ENCODE measurements around the gene BST1. TPM values are rescaled to one million over a fixed set of nuclear protein-coding genes. Genes with fewer than 3 reads are reported as not detected.

The BST1 gene
- polyA plus RNA-seq, 1 donor (not counting 4 experiments of a cell fraction or from before 2014, with no cell fraction given) = 1.2 TPM

- Histone ChIP-seq H3K27ac (ENCODE audit: control insufficient read depth, insufficient read depth, low read length) (no peak overlapping the region), H3K4me2 (ENCODE audit: control insufficient read depth, extremely low read depth, insufficient read depth, low read depth, low read length) (no peak overlapping the region)
Measured at GRCh38 chr4:15755321-15756155, 52.7 kb downstream of the BST1 start.

GRCh38 chr4:15756361-15756861, 53.5 kb downstream of the BST1 start:
- H3K9ac ChIP-seq (ENCODE audit: control insufficient read depth, extremely low read depth, insufficient read depth, low read length) = no peak overlapping the region
- no peaks in the 10 kb centered on the region for H3K79me2 ChIP-seq (ENCODE audit: control insufficient read depth, insufficient read depth, low read length)
- no peaks in the 10 kb centered on the region for H3K36me3 ChIP-seq (ENCODE audit: control insufficient read depth in 2 of 2, extremely low read depth in 1 of 2, insufficient read depth in 2 of 2, low read length in 2 of 2)
- no peaks in the 10 kb centered on the region for H3K9me1 ChIP-seq (ENCODE audit: control insufficient read depth, extremely low read depth, insufficient read depth, low read length)
- no peak overlapping the region for H3K27ac ChIP-seq (ENCODE audit: control insufficient read depth, insufficient read depth, low read length)
- FAIRE-seq (peak; percentile 58), DNase-seq (ENCODE audit: low read depth, low spot score) (peak; percentile 50)
- H2AFZ ChIP-seq (ENCODE audit: control insufficient read depth, low read length) = no peak overlapping the region
- H3K27me3 ChIP-seq (ENCODE audit: control insufficient read depth, extremely low read depth, insufficient read depth, low read length) = no peaks in the 10 kb centered on the region
- H3K4me2 ChIP-seq (ENCODE audit: control insufficient read depth, extremely low read depth, insufficient read depth, low read depth, low read length) = peak overlapping the region; percentile 17
- TF ChIP-seq EZH2 (IDR thresholded peaks at IDR 0.05; ENCODE audit: low read length) (no peak), CTCF (optimal IDR thresholded peaks at IDR 0.05 in 1 of 3, IDR thresholded peaks at IDR 0.05 in 1 of 3, conservative IDR thresholded peaks at IDR 0.05 in 1 of 3; ENCODE audit: extremely low read depth in 1 of 3, insufficient read depth in 2 of 3, low read length in 3 of 3) (peak; percentile 44 to 60 (median 54))
- H4K20me1 ChIP-seq (ENCODE audit: control insufficient read depth, extremely low read depth, insufficient read depth, low read length) = no peaks in the 10 kb centered on the region
- H3K9me3 ChIP-seq (ENCODE audit: control insufficient read depth, low read depth, low read length) = no peaks in the 10 kb centered on the region
- peaks cover 7% of the 10 kb centered on the region for H3K4me1 ChIP-seq (ENCODE audit: control insufficient read depth, extremely low read depth, insufficient read depth, low read length)
- dilution Hi-C loops (cut with MboI; ENCODE audit: extremely low pct_ligation_motif_present, low sequenced_read_pairs) = no loop called here
- no peak overlapping the region for H3K4me3 ChIP-seq (ENCODE audit: control insufficient read depth in 2 of 3, extremely low read depth in 1 of 3, insufficient read depth in 2 of 3, low read depth in 1 of 3, low read length in 3 of 3)

More at GRCh38 chr4:15755321-15756155, 52.7 kb downstream of the BST1 start:
- no peak overlapping the region for H3K4me3 ChIP-seq (ENCODE audit: control insufficient read depth in 2 of 3, extremely low read depth in 1 of 3, insufficient read depth in 2 of 3, low read depth in 1 of 3, low read length in 3 of 3)
- DNase-seq (ENCODE audit: low read depth, low spot score) = no peak
- no peaks in the 10 kb centered on the region for H4K20me1 ChIP-seq (ENCODE audit: control insufficient read depth, extremely low read depth, insufficient read depth, low read length)
- FAIRE-seq = no peak
- H3K9me1 ChIP-seq (ENCODE audit: control insufficient read depth, extremely low read depth, insufficient read depth, low read length) = no peaks in the 10 kb centered on the region
- no peaks in the 10 kb centered on the region for H3K27me3 ChIP-seq (ENCODE audit: control insufficient read depth, extremely low read depth, insufficient read depth, low read length)
- dilution Hi-C loops (cut with MboI; ENCODE audit: extremely low pct_ligation_motif_present, low sequenced_read_pairs) = no loop called here
- peaks cover 7% of the 10 kb centered on the region for H3K4me1 ChIP-seq (ENCODE audit: control insufficient read depth, extremely low read depth, insufficient read depth, low read length)
- TF ChIP-seq CTCF (optimal IDR thresholded peaks at IDR 0.05 in 1 of 3, IDR thresholded peaks at IDR 0.05 in 1 of 3, conservative IDR thresholded peaks at IDR 0.05 in 1 of 3; ENCODE audit: extremely low read depth in 1 of 3, insufficient read depth in 2 of 3, low read length in 3 of 3) (no peak), EZH2 (IDR thresholded peaks at IDR 0.05; ENCODE audit: low read length) (no peak)
- no peaks in the 10 kb centered on the region for H3K36me3 ChIP-seq (ENCODE audit: control insufficient read depth in 2 of 2, extremely low read depth in 1 of 2, insufficient read depth in 2 of 2, low read length in 2 of 2)
- H3K9me3 ChIP-seq (ENCODE audit: control insufficient read depth, low read depth, low read length) = no peaks in the 10 kb centered on the region
- no peak overlapping the region for H2AFZ ChIP-seq (ENCODE audit: control insufficient read depth, low read length)
- H3K9ac ChIP-seq (ENCODE audit: control insufficient read depth, extremely low read depth, insufficient read depth, low read length) = no peak overlapping the region
- no peaks in the 10 kb centered on the region for H3K79me2 ChIP-seq (ENCODE audit: control insufficient read depth, insufficient read depth, low read length)
